Measurements from ENCODE around the gene PCK1. TPM values are rescaled to one million over a fixed set of nuclear protein-coding genes. Genes with fewer than 3 reads are reported as not detected.

Gene PCK1
- total and polyA plus RNA-seq, 2 donors from 2014 or later: 29.7 to 551 TPM

- H3K9me3 ChIP-seq (ENCODE audit: control insufficient read depth in 2 of 3, insufficient read depth in 1 of 3, low read length in 3 of 3): no peaks in the 10 kb centered on the region
- no peak overlapping the region for H3K4me3 ChIP-seq (ENCODE audit: low read length in 3 of 3)
- intact Hi-C loops (cut with DNase I): no loop called here
- FAIRE-seq: no peak
- no peak for TF ChIP-seq CTCF (IDR thresholded peaks at IDR 0.05; ENCODE audit: borderline replicate concordance, extremely low read depth, insufficient read depth)
- DNase-seq: peak in 1 of 5 donors; percentile 48
- H3K36me3 ChIP-seq (ENCODE audit: control insufficient read depth in 2 of 3, insufficient read depth in 3 of 3, low read length in 3 of 3): no peaks in the 10 kb centered on the region
- no peak overlapping the region for H3K27ac ChIP-seq (ENCODE audit: low read depth in 2 of 2, low read length in 2 of 2)
- no peak overlapping the region for H3K9ac ChIP-seq (ENCODE audit: low read length in 3 of 3)
- H3K27me3 ChIP-seq (ENCODE audit: control insufficient read depth, insufficient read depth, low read length): no peaks in the 10 kb centered on the region
- no peaks in the 10 kb centered on the region for H3K4me1 ChIP-seq (ENCODE audit: control insufficient read depth in 2 of 3, insufficient read depth in 2 of 3, low read depth in 1 of 3, low read length in 3 of 3)
Measured at GRCh38 chr20:57613481-57613921, 52.6 kb downstream of the PCK1 start.

GRCh38 chr20:57614490-57615444, 53.9 kb downstream of the PCK1 start:
- H3K4me1 ChIP-seq (ENCODE audit: control insufficient read depth in 2 of 3, insufficient read depth in 2 of 3, low read depth in 1 of 3, low read length in 3 of 3): no peaks in the 10 kb centered on the region
- H3K4me3 ChIP-seq (ENCODE audit: low read length in 3 of 3): no peak overlapping the region
- H3K9ac ChIP-seq (ENCODE audit: low read length in 3 of 3): no peak overlapping the region
- H3K27ac ChIP-seq (ENCODE audit: low read depth in 2 of 2, low read length in 2 of 2): no peak overlapping the region
- no peaks in the 10 kb centered on the region for H3K27me3 ChIP-seq (ENCODE audit: control insufficient read depth, insufficient read depth, low read length)
- FAIRE-seq (no peak), DNase-seq (peak in 1 of 5 donors; percentile 49)
- intact Hi-C loops (cut with DNase I): no loop called here
- no peaks in the 10 kb centered on the region for H3K9me3 ChIP-seq (ENCODE audit: control insufficient read depth in 2 of 3, insufficient read depth in 1 of 3, low read length in 3 of 3)
- TF ChIP-seq CTCF (IDR thresholded peaks at IDR 0.05; ENCODE audit: borderline replicate concordance, extremely low read depth, insufficient read depth): no peak
- no peaks in the 10 kb centered on the region for H3K36me3 ChIP-seq (ENCODE audit: control insufficient read depth in 2 of 3, insufficient read depth in 3 of 3, low read length in 3 of 3)

- Histone ChIP-seq H3K9ac (ENCODE audit: low read length in 3 of 3) (no peak overlapping the region), H3K4me1 (ENCODE audit: control insufficient read depth in 2 of 3, insufficient read depth in 2 of 3, low read depth in 1 of 3, low read length in 3 of 3) (no peaks in the 10 kb centered on the region), H3K4me3 (ENCODE audit: low read length in 3 of 3) (no peak overlapping the region), H3K27ac (ENCODE audit: low read depth in 2 of 2, low read length in 2 of 2) (no peak overlapping the region), H3K36me3 (ENCODE audit: control insufficient read depth in 2 of 3, insufficient read depth in 3 of 3, low read length in 3 of 3) (no peaks in the 10 kb centered on the region), H3K9me3 (ENCODE audit: control insufficient read depth in 2 of 3, insufficient read depth in 1 of 3, low read length in 3 of 3) (no peaks in the 10 kb centered on the region), H3K27me3 (ENCODE audit: control insufficient read depth, insufficient read depth, low read length) (no peaks in the 10 kb centered on the region)
- DNase-seq: peak in 1 of 5 donors; percentile 39
- no peak for TF ChIP-seq CTCF (IDR thresholded peaks at IDR 0.05; ENCODE audit: borderline replicate concordance, extremely low read depth, insufficient read depth)
- FAIRE-seq: no peak
- intact Hi-C loops (cut with DNase I): no loop called here
Measured at GRCh38 chr20:57615445-57615811, 54.5 kb downstream of the PCK1 start.

Data from kidney (tissue), 14 donors.